Measurements from ENCODE around the gene TICRR.

Gene TICRR

DNA sequence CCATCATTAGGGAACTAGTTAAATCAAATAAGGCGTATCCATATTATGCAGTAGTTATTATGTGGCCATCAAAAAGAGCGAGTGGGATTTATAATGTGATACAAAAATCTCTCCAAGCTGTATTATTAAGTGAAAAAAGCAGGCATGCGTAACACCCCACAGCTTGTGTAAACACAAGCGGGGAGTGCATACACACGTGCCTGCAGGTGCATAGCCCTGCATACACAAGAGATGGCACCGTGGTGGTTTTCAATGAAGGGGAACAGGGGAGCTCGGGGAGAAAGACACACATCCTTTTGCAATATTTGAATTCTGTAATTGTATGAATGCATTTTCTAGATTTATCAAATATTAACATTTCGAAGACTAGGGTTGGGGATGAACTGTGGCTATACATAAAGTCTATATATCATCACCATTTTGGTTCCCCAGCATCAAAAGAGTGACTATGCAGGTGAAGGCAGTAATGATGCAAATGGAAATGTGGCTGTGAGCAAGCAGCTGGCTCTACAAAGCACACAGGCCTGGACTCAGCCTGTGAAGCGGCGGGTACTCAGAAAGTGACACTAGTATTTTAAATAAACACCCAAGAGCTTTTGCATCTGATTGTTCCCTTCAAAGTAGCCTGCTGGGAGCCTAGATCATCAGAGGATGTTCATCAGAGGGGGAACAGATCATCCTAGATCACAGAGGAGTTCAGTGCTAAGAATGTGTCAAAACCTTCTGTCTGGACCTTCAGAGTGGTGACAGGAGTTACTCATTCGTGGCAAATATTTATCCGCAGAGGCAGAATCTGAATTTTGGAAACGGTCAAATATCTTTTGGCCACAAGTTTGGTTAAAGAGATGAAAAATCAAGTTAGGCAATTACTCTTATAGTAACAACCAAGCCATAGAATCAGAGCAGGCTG is 89.4 kb downstream of the TICRR start:
- ChIA-PET CTCF (interaction anchor here (1.6 to 3.6 kb wide), 2 partner anchors 11 to 18 kb away, joined by 4 to 31 read pairs; no protein-coding TSS in a partner anchor), POLR2A (no interaction called here)
- H3K4me3 ChIP-seq (ENCODE audit: low read depth, low read length): no peak overlapping the region
- no peak for DNase-seq (ENCODE audit: low read depth, low spot score)
- TF ChIP-seq, protein P1, sequence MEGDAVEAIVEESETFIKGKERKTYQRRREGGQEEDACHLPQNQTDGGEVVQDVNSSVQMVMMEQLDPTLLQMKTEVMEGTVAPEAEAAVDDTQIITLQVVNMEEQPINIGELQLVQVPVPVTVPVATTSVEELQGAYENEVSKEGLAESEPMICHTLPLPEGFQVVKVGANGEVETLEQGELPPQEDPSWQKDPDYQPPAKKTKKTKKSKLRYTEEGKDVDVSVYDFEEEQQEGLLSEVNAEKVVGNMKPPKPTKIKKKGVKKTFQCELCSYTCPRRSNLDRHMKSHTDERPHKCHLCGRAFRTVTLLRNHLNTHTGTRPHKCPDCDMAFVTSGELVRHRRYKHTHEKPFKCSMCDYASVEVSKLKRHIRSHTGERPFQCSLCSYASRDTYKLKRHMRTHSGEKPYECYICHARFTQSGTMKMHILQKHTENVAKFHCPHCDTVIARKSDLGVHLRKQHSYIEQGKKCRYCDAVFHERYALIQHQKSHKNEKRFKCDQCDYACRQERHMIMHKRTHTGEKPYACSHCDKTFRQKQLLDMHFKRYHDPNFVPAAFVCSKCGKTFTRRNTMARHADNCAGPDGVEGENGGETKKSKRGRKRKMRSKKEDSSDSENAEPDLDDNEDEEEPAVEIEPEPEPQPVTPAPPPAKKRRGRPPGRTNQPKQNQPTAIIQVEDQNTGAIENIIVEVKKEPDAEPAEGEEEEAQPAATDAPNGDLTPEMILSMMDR (IDR thresholded peaks at IDR 0.05; ENCODE audit: insufficient read depth, low read length, missing control alignments): no peak

DNA sequence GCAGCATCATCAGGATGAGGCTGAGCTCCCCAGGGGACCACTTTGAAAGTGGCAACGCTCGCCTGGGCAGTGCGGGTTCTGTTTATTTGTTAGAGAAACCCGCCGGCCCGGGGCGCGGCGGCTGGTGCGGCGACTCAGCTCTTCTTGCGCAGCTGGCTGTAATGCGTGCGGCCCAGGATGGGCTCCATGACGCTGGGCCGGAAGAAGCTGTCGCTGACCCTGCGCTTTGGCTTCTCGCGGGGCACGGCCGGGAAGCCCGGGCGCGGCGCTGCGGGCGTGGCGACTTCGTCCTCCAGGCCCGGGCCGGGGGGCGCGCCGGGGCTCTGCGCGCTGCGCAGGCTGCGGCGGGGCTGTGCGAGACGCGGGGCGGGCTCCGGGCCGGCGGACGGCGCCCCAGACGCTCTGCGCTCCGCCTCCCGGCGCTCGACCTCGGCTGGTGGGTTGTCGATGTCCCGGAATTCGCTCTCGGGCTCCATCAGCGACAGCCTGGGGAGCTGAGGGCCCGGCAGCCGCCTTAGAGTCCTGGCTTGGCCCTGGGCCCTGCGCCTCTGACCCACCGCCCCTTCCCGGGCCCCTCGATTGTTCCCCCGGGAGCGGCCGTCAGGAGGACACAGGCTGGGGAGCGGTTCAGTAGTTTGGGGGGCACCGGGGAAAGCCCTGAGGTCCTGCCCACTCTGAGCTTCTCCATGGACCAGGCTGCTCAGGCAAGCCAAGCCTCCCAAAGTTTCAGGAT is 90.3 kb downstream of the TICRR start:
- DNase-seq (ENCODE audit: low read depth, low spot score): no peak
- CTCF ChIA-PET: interaction anchor here (1.0 to 3.6 kb wide), 4 partner anchors 10 to 223 kb away, joined by 3 to 31 read pairs (median 4); no protein-coding TSS in a partner anchor
- POLR2A ChIA-PET: no interaction called here

DNA sequence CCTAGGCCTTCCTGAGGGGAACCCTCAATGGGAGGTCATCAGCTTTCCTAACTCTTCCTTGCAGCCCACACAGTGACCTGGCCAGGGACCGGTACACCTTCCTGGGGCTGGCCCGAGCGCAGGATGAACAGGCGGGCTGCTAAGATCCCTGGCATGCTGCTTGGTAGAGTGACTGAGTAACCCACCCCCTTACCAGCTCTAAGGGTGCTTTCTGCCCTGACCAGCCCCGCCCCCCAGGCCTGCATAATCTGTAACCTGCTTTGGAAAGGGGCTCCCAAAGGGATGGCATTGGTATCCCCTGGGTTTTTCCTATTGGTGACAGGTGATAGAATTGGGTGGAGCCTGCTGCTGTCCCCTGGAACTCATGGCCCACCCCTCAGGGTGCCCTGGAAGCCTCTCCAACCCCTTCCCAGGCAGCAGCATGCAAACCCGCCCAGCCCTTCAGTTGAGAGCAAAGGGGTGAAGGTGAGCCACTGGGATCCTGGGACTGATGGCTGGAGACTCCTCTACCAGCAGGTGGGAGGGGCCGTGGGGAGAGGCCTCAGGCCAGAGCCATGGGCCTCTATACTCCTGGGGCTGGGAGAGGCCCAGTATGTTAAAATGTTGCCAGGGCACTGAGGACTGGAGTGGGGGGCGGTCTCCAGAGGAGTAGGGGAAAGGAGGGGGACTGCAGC is 91.1 kb downstream of the TICRR start:
- TF ChIP-seq, protein P1 (IDR thresholded peaks at IDR 0.05; ENCODE audit: insufficient read depth, low read length, missing control alignments): no peak
- DNase-seq (ENCODE audit: low read depth, low spot score): no peak
- H3K4me3 ChIP-seq (ENCODE audit: low read depth, low read length): no peak overlapping the region
- CTCF ChIA-PET: interaction anchor here (1.0 to 1.1 kb wide), 2 partner anchors 208 to 222 kb away, joined by 3 read pairs; no protein-coding TSS in a partner anchor
- POLR2A ChIA-PET: no interaction called here

More for the DNA sequence above, 90.3 kb downstream of the TICRR start:
- H3K4me3 ChIP-seq (ENCODE audit: low read depth, low read length): peak overlapping the region; percentile 36
- TF ChIP-seq, protein P1 (IDR thresholded peaks at IDR 0.05; ENCODE audit: insufficient read depth, low read length, missing control alignments): no peak

DNA sequence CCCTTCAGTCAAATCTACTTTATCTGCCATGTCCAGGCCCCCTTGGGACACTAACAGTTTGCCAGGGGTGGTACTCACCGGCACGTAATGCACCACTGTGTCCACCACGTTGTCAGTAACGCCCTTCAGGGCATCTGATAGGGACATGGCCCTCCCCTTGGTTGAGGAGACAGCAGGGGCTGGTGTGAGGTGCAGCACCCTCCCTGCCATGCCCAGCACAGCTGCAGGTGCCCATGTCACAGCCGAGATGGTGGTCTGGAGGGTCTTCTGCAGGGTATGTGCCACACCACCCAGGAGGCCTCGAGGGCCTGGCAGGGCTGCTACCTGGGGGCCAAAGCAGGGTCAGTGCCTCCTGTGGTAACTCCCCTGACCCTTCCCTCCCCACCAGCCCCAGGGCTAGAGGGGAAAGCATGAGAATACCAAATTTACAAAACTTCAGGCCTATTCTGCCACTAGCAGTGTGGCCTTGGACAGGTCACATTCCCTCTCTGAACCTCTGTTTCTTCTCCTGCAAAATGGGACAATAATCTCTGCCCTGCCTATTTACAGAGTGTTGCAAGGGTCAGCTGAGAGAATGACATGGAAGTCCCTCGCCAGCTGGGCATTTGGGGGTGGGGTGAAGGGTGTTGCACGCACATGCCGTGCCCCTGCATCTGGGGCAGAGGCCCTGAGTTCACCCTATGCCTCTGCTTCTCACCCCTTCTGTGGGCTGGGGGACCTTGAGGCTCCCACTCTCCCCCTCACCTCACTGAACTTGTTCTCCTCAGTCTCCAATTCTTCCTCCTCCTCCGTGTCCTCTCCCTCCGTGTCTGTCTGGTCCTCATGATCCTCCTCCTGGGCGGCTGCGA is 91.8 kb downstream of the TICRR start:
- ChIA-PET CTCF (no interaction called here), POLR2A (no interaction called here)
- DNase-seq (ENCODE audit: low read depth, low spot score): no peak
- TF ChIP-seq, protein P1 (IDR thresholded peaks at IDR 0.05; ENCODE audit: insufficient read depth, low read length, missing control alignments): no peak
- no peak overlapping the region for H3K4me3 ChIP-seq (ENCODE audit: low read depth, low read length)

DNA sequence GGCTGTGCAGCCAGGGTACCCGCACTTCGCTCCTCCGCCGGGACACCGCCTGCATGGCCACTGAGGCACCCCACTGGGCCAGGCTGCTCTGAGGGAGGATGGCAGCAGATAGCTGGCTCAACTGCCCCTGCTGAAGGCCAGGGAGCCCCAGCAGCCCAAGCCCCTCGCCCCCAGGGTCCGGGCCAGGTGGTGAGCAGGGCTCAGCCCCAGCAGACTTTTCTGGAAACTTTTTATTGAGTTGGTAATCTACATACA is 92.4 kb downstream of the TICRR start:
- no peak for DNase-seq (ENCODE audit: low read depth, low spot score)
- ChIA-PET POLR2A (no interaction called here), CTCF (interaction anchor here (0.7 kb wide), 1 partner anchor 21 kb away, joined by 3 read pairs; no protein-coding TSS in a partner anchor)
- no peak overlapping the region for H3K4me3 ChIP-seq (ENCODE audit: low read depth, low read length)
- TF ChIP-seq, protein P1 (IDR thresholded peaks at IDR 0.05; ENCODE audit: insufficient read depth, low read length, missing control alignments): no peak
